CD14-positive monocyte (primary cell): ENCODE data around the gene PRKN. TPM values are rescaled to one million over a fixed set of nuclear protein-coding genes. Genes with fewer than 3 reads are reported as not detected.

Experiments used
- DNase-seq, 3 donors: peaks; one replicate each; pipeline ENCODE4 v3.0.0-alpha.2; 2011 to 2022
- H2AFZ ChIP-seq: 2 replicates; pipeline ENCODE4 v1.6.0; 2012; ENCODE audit warnings: mild to moderate bottlenecking, low read depth, low read length, inconsistent platforms; ENCODE audit not compliant: insufficient read depth, poor library complexity, severe bottlenecking
- H3K27ac ChIP-seq, 2 donors: 1 replicate in 1 of 2; 2 replicates in 1 of 2; pipeline ENCODE4 v1.5.1; 2012 to 2013; ENCODE audit warnings: low read length in 2 of 2, control low read depth in 1 of 2, inconsistent platforms in 1 of 2, low read depth in 1 of 2, mild to moderate bottlenecking in 1 of 2
- H3K27me3 ChIP-seq, 2 donors: one replicate each; pipeline versions ENCODE4 v1.6.0 to v1.6.1; 2011 to 2013; ENCODE audit warnings: low read length in 2 of 2; ENCODE audit not compliant: control insufficient read depth in 2 of 2, insufficient read depth in 2 of 2
- H3K36me3 ChIP-seq, 2 donors: replicated peaks in 1 of 2; 1 replicate in 1 of 2; 2 replicates in 1 of 2; pipeline versions ENCODE4 v1.5.1 to v1.6.1; 2012 to 2013; ENCODE audit warnings: low read length in 2 of 2, control low read depth in 1 of 2, inconsistent platforms in 1 of 2, mild to moderate bottlenecking in 1 of 2; ENCODE audit not compliant: insufficient read depth in 2 of 2, control insufficient read depth in 1 of 2
- H3K4me1 ChIP-seq, 2 donors: 1 replicate in 1 of 2; 2 replicates in 1 of 2; pipeline versions ENCODE4 v1.5.1 to v1.6.1; 2012 to 2013; ENCODE audit warnings: low read length in 2 of 2, control low read depth in 1 of 2, inconsistent platforms in 1 of 2, mild to moderate bottlenecking in 1 of 2, moderate library complexity in 1 of 2; ENCODE audit not compliant: insufficient read depth in 2 of 2, control insufficient read depth in 1 of 2
- H3K4me2 ChIP-seq: replicated peaks from 2 replicates; pipeline ENCODE3; 2012; ENCODE audit warnings: low read length, moderate library complexity, mild to moderate bottlenecking; ENCODE audit not compliant: poor library complexity, severe bottlenecking; ENCODE audit errors: extremely low read depth
- H3K4me3 ChIP-seq, 3 experiments: fragments of 200-600 bp in 1 of 3; sonication (generic) in 1 of 3; replicated peaks in 1 of 3; 1 replicate in 2 of 3; 2 replicates in 1 of 3; pipeline ENCODE4 v1.5.1; 2011 to 2013; ENCODE audit warnings: low read length in 3 of 3, mild to moderate bottlenecking in 3 of 3, control low read depth in 2 of 3, low read depth in 2 of 3, inconsistent platforms in 1 of 3, moderate library complexity in 1 of 3
- H3K79me2 ChIP-seq: 2 replicates; pipeline ENCODE4 v1.6.0; 2012; ENCODE audit warnings: mild to moderate bottlenecking, control low read depth, inconsistent platforms, low read length, moderate library complexity; ENCODE audit not compliant: insufficient read depth
- H3K9ac ChIP-seq: 2 replicates; pipeline ENCODE4 v1.6.0; 2017; ENCODE audit warnings: low read length, mild to moderate bottlenecking; ENCODE audit not compliant: insufficient read depth, poor library complexity, severe bottlenecking
- H3K9me3 ChIP-seq, 2 donors: replicated peaks in 1 of 2; 1 replicate in 1 of 2; 2 replicates in 1 of 2; pipeline versions ENCODE4 v1.5.1 to v1.6.1; 2012 to 2013; ENCODE audit warnings: low read length in 2 of 2, control low read depth in 1 of 2; ENCODE audit not compliant: control insufficient read depth in 1 of 2, insufficient read depth in 1 of 2
- H4K20me1 ChIP-seq: 2 replicates; pipeline ENCODE4 v1.6.0; 2012; ENCODE audit warnings: mild to moderate bottlenecking, low read length, control low read depth, moderate library complexity; ENCODE audit not compliant: insufficient read depth
- H3K27ac Mint-ChIP-seq, 7 donors: one replicate each; pipeline ENCODE4 v1.8.0; 2020; ENCODE audit warnings: mild to moderate bottlenecking in 7 of 7, mixed read lengths in 7 of 7, moderate library complexity in 6 of 7, inconsistent platforms in 2 of 7
- H3K27me3 Mint-ChIP-seq, 3 donors: one replicate each; pipeline ENCODE4 v1.8.0; 2021 to 2022; ENCODE audit warnings: low read depth in 3 of 3, mild to moderate bottlenecking in 3 of 3, mixed read lengths in 3 of 3, moderate library complexity in 3 of 3, inconsistent platforms in 1 of 3
- H3K36me3 Mint-ChIP-seq, 2 donors: one replicate each; pipeline ENCODE4 v1.8.0; 2020; ENCODE audit warnings: mixed read lengths in 2 of 2, inconsistent platforms in 1 of 2, mild to moderate bottlenecking in 1 of 2
- H3K4me1 Mint-ChIP-seq: one replicate; pipeline ENCODE4 v1.8.0; 2020; ENCODE audit warnings: mild to moderate bottlenecking, mixed read lengths
- H3K4me3 Mint-ChIP-seq, 2 donors: one replicate each; pipeline ENCODE4 v1.8.0; 2020; ENCODE audit warnings: mild to moderate bottlenecking in 2 of 2, mixed read lengths in 2 of 2, moderate library complexity in 1 of 2
- H3K9me3 Mint-ChIP-seq, 7 donors: one replicate each; pipeline ENCODE4 v1.8.0; 2020 to 2022; ENCODE audit warnings: mixed read lengths in 7 of 7, mild to moderate bottlenecking in 6 of 7, moderate library complexity in 6 of 7, inconsistent platforms in 2 of 7
- WGBS: methylation state at CpG from one replicate; pipeline ENCODE4 v1.1.5; 2013; ENCODE audit warnings: missing lambda C conversion rate; ENCODE audit not compliant: insufficient coverage; 5-methylcytosine and 5-hydroxymethylcytosine counted together
- intact Hi-C, 2 donors: fragments of 100-400 bp; cut with micrococcal nuclease; formaldehyde crosslinking; loops; one replicate each; pipeline versions ENCODE4 v1.15.0 to v1.15.1; 2023
- polyA plus RNA-seq, 3 donors: library from polyadenylated mRNA; depleted of rRNA in 1 of 3; unstranded in 2 of 3; stranded (reverse) in 1 of 3; fragments of 300-500 nt in 2 of 3; fragments of >200 nt in 1 of 3; fragmentation: Illumina TruSeq in 2 of 3; gene quantifications; 1 replicate in 2 of 3; 2 replicates in 1 of 3; pipeline ENCODE4 v1.2.3, GENCODE V29; 2012 to 2021
- TF ChIP-seq, protein P1 (sequence below): fragments of 200-600 bp; IDR thresholded peaks from one replicate; pipeline ENCODE4 v1.8.0; 2022; ENCODE audit warnings: antibody characterized with exemption, mild to moderate bottlenecking

PRKN gene
- polyA plus RNA-seq, 3 donors: 0.19 to 0.21 TPM; not detected in 1

DNA sequence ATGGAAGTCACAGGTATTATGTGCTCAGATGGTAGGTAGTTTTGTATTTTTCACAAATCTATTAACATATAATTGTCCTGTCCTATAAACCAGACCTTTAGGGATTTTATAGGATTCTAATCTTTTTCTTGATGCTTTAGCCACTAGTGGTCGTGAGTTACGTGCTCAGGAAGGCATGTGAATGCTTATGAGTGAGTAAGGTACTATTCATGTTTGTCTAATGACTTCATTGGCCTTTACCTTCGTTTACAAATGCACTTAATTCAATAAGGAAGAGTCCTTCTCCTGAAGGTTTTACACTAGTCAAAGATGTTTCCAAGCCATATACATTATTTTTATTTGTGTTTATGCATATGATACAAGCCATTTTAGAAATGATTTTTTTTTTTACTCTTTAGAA, 23.2 kb upstream of the PRKN start:
- H3K36me3 ChIP-seq: no peaks in the 10 kb centered on the region
- no peak overlapping the region for H2AFZ ChIP-seq
- no peak overlapping the region for H3K4me3 ChIP-seq
- no peak overlapping the region for H3K4me2 ChIP-seq
- TF ChIP-seq, protein P1, sequence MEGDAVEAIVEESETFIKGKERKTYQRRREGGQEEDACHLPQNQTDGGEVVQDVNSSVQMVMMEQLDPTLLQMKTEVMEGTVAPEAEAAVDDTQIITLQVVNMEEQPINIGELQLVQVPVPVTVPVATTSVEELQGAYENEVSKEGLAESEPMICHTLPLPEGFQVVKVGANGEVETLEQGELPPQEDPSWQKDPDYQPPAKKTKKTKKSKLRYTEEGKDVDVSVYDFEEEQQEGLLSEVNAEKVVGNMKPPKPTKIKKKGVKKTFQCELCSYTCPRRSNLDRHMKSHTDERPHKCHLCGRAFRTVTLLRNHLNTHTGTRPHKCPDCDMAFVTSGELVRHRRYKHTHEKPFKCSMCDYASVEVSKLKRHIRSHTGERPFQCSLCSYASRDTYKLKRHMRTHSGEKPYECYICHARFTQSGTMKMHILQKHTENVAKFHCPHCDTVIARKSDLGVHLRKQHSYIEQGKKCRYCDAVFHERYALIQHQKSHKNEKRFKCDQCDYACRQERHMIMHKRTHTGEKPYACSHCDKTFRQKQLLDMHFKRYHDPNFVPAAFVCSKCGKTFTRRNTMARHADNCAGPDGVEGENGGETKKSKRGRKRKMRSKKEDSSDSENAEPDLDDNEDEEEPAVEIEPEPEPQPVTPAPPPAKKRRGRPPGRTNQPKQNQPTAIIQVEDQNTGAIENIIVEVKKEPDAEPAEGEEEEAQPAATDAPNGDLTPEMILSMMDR: no peak
- no peak overlapping the region for H3K4me3 Mint-ChIP-seq
- H3K9ac ChIP-seq: no peak overlapping the region
- H3K79me2 ChIP-seq: no peaks in the 10 kb centered on the region
- H3K27ac Mint-ChIP-seq: no peak overlapping the region
- H3K9me3 Mint-ChIP-seq: peaks cover 0 to 3% (median 1%) of the 10 kb centered on the region in 7 donors
- no peaks in the 10 kb centered on the region for H3K4me1 Mint-ChIP-seq
- H3K9me3 ChIP-seq: no peaks in the 10 kb centered on the region
- H3K27ac ChIP-seq: no peak overlapping the region
- no peak for DNase-seq
- H3K36me3 Mint-ChIP-seq: no peaks in the 10 kb centered on the region
- H3K27me3 Mint-ChIP-seq: peaks cover 0 to 3% (median 0%) of the 10 kb centered on the region in 3 donors
- no peaks in the 10 kb centered on the region for H4K20me1 ChIP-seq
- H3K27me3 ChIP-seq: no peaks in the 10 kb centered on the region
- intact Hi-C loops: no loop called here
- no peaks in the 10 kb centered on the region for H3K4me1 ChIP-seq
- WGBS: no CpG with 5 or more reads among the region's 3 CpGs

DNA sequence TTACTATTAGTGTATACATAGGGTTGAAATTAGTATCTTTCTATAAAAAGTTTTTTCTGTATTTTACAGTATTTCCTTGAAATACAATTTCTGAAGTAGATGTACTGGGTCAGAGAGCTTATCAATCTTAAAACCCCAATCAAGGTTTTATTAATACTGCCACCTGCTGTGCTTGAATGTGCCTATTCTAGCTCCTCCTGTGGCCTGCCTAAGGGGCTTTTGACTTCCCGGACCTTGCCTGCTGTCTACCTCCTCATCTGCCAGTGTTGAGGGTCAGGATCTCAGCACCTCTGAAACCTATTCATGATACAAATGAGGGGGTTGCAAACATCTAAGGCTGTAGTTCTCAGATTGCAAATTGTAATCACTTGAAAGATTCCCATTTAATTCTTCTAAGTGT, 9.4 kb upstream of the PRKN start:
- Mint-ChIP-seq H3K9me3 (peaks cover 0 to 12% (median 5%) of the 10 kb centered on the region in 7 donors), H3K4me3 (no peak overlapping the region), H3K27ac (no peak overlapping the region), H3K4me1 (peaks cover 7% of the 10 kb centered on the region), H3K27me3 (peaks cover 0 to 1% (median 0%) of the 10 kb centered on the region in 3 donors), H3K36me3 (no peaks in the 10 kb centered on the region)
- Histone ChIP-seq H3K27ac (no peak overlapping the region), H3K36me3 (no peaks in the 10 kb centered on the region), H3K4me2 (no peak overlapping the region), H4K20me1 (no peaks in the 10 kb centered on the region), H3K9me3 (peaks cover 0 to 3% of the 10 kb centered on the region in 2 donors), H3K79me2 (no peaks in the 10 kb centered on the region), H3K4me3 (no peak overlapping the region), H3K27me3 (no peaks in the 10 kb centered on the region), H3K9ac (no peak overlapping the region), H3K4me1 (peaks cover 6 to 8% of the 10 kb centered on the region in 2 donors), H2AFZ (no peak overlapping the region)
- no peak for DNase-seq
- intact Hi-C loops: no loop called here
- no CpG with 5 or more reads among the region's 1 CpG for WGBS
- TF ChIP-seq, protein P1: no peak
